Caki2 (cell line): ENCODE data around the gene HUS1. TPM values are rescaled to one million over a fixed set of nuclear protein-coding genes. Genes with fewer than 3 reads are reported as not detected.
"Not testable (repeated sequence)": the region's sequence is repeated elsewhere in the genome, so short reads cannot be mapped to it uniquely, and the experiment has no call there.

Experiments
- DNase-seq: peaks from one replicate; pipeline ENCODE4 v3.0.0-alpha.2; 2015; ENCODE audit warnings: low read depth
- in situ Hi-C: cut with HindIII; loops from 2 replicates; pipeline ENCODE4 v1.10.0; 2016; ENCODE audit warnings: low sequenced_read_pairs, low pct_unique_long_range_greater_than_20kb, mixed read lengths
- total RNA-seq: library from RNA; depleted of rRNA; stranded (reverse); fragments of >200 nt; shearing (Covaris generic); gene quantifications from 2 replicates; pipeline ENCODE4 v1.2.3, GENCODE V29; 2014; ENCODE audit warnings: low replicate concordance; rRNA removed

The HUS1 gene
- total RNA-seq, 1 experiment from 2014 or later: 8.7 TPM

- DNase-seq: no peak
- in situ Hi-C loops: no loop called here
Measured at GRCh38 chr7:47937065-47937687, 42.2 kb downstream of the HUS1 start.

DNA sequence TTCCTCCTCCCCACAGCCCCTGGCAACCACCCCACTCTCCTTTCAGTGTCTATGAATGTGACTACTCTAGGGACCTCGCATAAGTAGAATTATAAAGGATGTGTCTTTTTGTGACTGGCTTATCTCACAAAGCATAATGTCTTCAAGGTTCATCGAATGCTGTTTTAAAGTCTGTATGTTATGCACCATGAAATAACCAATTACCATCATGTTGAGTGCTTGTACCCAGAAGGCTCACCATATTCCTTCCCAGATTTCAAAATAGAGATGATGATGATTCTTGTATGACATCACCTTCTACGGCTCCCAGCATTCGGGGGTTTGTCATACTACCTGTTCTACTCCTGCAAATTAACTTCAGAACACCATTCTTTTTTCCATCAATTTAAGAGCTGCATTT is 43.1 kb downstream of the HUS1 start:
- DNase-seq: no peak
- in situ Hi-C loops: no loop called here

- DNase-seq: no peak
- in situ Hi-C loops: no loop called here
Measured at GRCh38 chr7:47935336-47935735, 44.1 kb downstream of the HUS1 start.

DNA sequence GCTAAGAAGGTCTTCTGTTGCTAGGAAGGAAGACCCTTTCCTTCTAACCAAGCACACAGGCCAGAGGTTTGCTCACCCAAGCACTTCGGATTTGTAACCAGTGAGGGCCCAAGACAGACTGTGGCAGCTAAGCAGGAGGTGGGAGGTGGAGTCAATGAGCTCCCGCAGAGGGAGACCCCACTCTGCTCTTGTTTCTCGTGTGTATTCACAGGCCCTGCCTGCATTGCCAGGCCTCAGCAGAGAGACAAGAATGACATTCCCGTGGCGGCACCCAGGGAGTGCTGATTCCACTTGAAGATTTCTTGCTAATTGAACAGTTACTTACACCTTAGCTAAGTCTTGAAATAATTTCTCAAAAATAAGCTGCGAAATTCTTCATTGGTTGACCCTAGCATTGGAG is 44.6 kb downstream of the HUS1 start:
- DNase-seq: no peak
- in situ Hi-C loops: no loop called here

DNA sequence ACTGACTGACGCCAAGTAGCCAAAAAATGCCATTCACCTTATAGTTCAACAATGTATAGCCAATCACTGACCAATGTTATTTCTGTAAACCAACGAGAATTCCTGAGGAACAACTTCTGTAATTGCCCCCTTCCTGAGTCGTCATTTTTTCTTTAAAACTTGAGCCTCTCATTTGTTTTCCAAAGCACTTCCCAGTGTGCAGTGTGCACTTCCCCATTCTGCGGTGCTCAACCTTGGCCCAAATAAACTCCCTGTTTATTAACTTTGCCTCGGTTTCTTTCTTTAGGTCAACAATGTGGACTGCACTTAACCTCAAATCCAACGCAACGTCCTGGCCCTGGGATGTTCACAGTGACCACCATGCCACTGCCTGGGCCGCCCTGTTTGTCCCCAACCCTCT is 46.2 kb downstream of the HUS1 start:
- in situ Hi-C loops: no loop called here
- no peak for DNase-seq

GRCh38 chr7:47932466-47933037 is 46.9 kb downstream of the HUS1 start:
- in situ Hi-C loops: no loop called here
- DNase-seq: no peak

- no peak for DNase-seq
Measured at GRCh38 chr7:47932016-47932415, 47.4 kb downstream of the HUS1 start.

GRCh38 chr7:47931005-47932004 is 48.1 kb downstream of the HUS1 start:
- in situ Hi-C loops: no loop called here
- no peak for DNase-seq

More at GRCh38 chr7:47932016-47932415, 47.4 kb downstream of the HUS1 start:
- in situ Hi-C loops: no loop called here

GRCh38 chr7:47924266-47924665 is 55.1 kb downstream of the HUS1 start:
- in situ Hi-C loops: no loop called here
- no peak for DNase-seq

- in situ Hi-C loops, DNase-seq: not testable (repeated sequence)
Measured at GRCh38 chr7:47923081-47923875, 56.1 kb downstream of the HUS1 start.

GRCh38 chr7:47916514-47916913 is 62.9 kb downstream of the HUS1 start:
- DNase-seq, in situ Hi-C loops: not testable (repeated sequence)

DNA sequence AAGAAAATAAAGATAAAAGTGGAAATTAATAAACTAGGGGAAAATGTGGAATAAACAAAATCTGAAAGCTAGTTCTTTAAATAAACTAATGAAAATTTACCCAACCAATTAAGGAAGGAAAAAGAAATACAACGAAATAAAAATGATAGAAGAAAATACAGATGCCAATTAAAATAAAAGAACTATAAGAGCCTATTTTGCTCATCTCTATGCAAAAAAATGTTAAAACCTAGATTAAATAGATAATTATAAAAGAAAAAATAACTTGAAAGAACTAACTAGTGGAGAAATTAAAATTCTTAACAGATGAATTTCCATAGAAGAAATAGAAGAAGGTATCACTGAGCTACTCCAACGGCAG is 63.8 kb downstream of the HUS1 start:
- DNase-seq: no peak
- in situ Hi-C loops: no loop called here

DNA sequence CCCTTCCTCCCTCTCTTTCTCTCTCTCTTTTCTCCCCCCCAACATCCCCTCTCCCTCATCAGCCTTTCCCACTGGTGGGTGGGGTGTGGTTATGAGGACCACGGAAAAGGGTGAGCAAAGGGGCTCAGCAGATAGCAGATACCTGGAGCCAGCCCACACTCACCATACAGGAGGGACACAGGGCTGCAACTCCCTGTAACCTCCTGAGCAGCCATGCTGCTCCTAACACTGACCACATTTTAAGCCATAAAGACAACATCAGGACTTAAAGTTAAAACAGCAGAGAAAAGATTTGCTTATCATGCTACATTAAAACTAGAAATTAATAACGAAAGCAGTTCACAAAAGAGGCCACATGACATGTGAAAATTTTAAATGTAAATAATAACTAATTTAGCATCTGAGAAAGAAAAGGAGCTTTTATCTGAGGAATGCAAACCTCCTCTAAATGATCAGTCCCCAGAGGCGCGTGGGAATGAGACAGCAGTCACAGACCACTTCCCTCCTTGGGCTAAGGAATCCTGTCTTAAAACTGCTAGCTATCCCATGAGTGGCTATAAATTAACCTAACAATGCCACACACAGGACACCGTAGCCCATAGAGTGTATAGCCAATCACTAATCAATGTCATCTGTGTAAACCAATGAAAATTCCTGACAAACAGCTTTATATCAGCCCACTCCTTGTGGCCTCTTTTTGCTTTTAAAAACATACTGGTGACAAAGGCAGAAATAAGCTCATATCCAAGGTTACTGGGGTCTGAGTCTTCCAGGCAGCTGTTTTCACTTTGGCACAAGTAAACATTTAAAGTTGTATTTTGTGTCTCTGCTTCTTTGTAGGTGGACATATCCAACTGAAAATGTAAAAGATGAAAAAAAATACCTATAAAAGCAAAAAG is 64.4 kb downstream of the HUS1 start:
- DNase-seq: no peak
- in situ Hi-C loops: no loop called here

Other genes with a start within 250 kb of the HUS1 start
- not detected in 2 replicates for gene PKD1L1, start 31.1 kb downstream of the HUS1 start, total RNA-seq
- gene SUN3, start 49.5 kb upstream of the HUS1 start, total RNA-seq: not detected in 2 replicates
- 0.26 and 1.6 TPM in 2 replicates for gene C7orf57, start 55.9 kb upstream of the HUS1 start, total RNA-seq
- 163 and 175 TPM in 2 replicates for gene UPP1, start 109.7 kb upstream of the HUS1 start, total RNA-seq
- 2.8 and 6.3 TPM in 2 replicates for gene ABCA13, start 191.8 kb upstream of the HUS1 start, total RNA-seq